Measurements from ENCODE around the gene RRP15.

GRCh38 chr1:218259339-218259738, 25.8 kb upstream of the RRP15 start:
- TF ChIP-seq CTCF (IDR thresholded peaks at IDR 0.05) (no peak), EP300 (IDR thresholded peaks at IDR 0.05) (no peak)
